Inferior parietal cortex (tissue), 1 donor: ENCODE data around the gene SLC66A1.

Source experiments
- DNase-seq: peaks from one replicate; pipeline ENCODE4 v3.0.0-alpha.2; 2016; ENCODE audit errors: extremely low spot score

SLC66A1 gene

GRCh38 chr1:19377812-19378718 lies 65.9 kb downstream of the SLC66A1 start:
- no peak for DNase-seq
